ENCODE results near the gene CGB1. TPM values are rescaled to one million over a fixed set of nuclear protein-coding genes. Genes with fewer than 3 reads are reported as not detected.
A peak's percentile ranks its signal among the peaks of the same experiment; 100 is the strongest.
"Not testable (repeated sequence)": the region's sequence is repeated elsewhere in the genome, so short reads cannot be mapped to it uniquely, and the experiment has no call there.

CGB1 gene
- total RNA-seq, 4 donors from 2014 or later: not detected

DNA sequence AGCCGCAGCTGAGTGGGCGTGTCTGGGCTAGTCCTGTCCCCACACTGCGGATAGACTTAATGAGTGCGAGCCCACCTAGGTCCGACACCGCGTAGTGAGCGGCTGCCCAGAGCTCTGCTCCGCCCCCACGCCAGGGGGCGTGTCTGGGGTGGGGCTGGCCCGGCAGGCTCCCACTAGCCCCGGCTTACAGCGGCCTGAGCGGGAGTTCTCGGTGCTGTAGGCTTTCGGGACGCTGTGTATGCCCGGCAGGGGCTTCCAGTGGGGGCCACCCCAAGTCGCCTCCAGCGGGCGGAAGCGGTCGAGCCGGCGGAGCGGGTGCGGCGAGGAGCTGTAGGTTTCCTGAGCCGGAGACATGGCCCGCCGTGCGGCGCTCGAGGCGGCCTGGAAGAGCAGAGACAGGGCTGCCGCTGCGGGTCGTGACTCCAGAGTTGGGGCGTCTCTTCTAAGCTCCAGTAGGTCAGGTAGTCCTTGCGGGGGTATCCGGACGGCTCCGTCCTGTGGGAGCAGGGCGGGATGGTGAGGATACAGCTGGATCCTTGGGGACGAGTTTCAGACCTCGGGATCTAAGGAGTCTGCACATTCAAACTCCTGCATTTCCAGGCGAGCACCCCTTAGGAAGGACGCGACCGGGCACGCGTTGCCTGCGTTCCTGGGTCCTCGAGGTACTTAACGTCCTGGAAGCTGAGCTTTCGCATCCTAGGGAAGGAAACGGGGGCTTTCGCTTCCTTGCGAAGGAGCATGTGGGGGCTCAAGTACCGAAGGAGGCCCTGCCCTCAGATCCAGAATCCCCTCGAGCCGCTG, 19.6 kb upstream of the CGB1 start:
- Histone ChIP-seq H3K27me3 (peaks cover 0 to 52% of the 10 kb centered on the region in 2 donors), H3K27ac (no peak overlapping the region), H3K4me3 (peak overlapping the region; percentile 35 to 58 (median 51)), H3K36me3 (no peaks in the 10 kb centered on the region), H3K4me1 (peaks cover 0 to 27% (median 14%) of the 10 kb centered on the region in 4 donors), H3K9me3 (no peaks in the 10 kb centered on the region)
- TF ChIP-seq EP300 (IDR thresholded peaks at IDR 0.05): no peak
- TF ChIP-seq, protein P1, sequence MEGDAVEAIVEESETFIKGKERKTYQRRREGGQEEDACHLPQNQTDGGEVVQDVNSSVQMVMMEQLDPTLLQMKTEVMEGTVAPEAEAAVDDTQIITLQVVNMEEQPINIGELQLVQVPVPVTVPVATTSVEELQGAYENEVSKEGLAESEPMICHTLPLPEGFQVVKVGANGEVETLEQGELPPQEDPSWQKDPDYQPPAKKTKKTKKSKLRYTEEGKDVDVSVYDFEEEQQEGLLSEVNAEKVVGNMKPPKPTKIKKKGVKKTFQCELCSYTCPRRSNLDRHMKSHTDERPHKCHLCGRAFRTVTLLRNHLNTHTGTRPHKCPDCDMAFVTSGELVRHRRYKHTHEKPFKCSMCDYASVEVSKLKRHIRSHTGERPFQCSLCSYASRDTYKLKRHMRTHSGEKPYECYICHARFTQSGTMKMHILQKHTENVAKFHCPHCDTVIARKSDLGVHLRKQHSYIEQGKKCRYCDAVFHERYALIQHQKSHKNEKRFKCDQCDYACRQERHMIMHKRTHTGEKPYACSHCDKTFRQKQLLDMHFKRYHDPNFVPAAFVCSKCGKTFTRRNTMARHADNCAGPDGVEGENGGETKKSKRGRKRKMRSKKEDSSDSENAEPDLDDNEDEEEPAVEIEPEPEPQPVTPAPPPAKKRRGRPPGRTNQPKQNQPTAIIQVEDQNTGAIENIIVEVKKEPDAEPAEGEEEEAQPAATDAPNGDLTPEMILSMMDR (IDR thresholded peaks at IDR 0.05): peak in 4 of 5 experiments; percentile 26 to 35 (median 32)
- WGBS, 2 donors: 0 to 1% methylated on average over 18 to 60 of the region's 63 CpGs
- DNase-seq (ENCODE audit: low spot score in 2 of 2): peak; percentile 10 to 25

DNA sequence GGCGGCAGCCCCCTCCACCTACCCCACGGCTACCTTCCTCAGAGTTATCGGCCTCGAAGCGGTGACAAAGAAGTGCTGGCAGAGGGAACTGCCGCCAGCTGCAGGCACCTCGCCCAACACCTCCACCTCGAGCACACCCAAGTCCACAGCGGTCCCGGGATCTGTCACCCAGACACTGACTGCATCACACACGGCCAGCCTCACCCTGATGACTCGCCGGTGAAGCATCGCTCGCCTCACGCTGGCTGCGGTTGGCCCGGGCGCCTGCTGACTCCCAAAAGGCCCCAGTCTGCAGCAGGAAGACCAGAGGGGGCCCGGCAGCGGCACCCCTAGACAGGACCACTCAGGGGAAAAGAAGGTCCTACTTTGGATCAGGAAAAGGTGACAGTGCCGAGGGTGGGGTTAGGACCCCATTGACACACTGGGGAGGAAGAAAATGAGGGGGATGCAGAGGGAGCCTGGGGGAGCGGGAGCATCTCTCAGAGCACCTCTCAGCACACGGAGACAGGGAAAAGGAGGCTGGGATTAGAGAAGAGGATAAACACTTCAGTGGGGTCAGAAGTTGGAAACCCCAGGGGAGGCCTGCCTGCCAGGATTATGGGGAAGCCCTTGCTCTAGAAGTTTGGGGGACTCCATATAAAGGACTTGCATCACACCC, 13.8 kb upstream of the CGB1 start:
- not testable (repeated sequence) for H3K4me1 ChIP-seq; H3K9me3 ChIP-seq; H3K27me3 ChIP-seq; H3K27ac ChIP-seq; DNase-seq (ENCODE audit: low spot score in 2 of 2); H3K4me3 ChIP-seq; H3K36me3 ChIP-seq
- WGBS, 2 donors: 74 to 81% methylated on average over 11 to 22 of the region's 24 CpGs

DNA sequence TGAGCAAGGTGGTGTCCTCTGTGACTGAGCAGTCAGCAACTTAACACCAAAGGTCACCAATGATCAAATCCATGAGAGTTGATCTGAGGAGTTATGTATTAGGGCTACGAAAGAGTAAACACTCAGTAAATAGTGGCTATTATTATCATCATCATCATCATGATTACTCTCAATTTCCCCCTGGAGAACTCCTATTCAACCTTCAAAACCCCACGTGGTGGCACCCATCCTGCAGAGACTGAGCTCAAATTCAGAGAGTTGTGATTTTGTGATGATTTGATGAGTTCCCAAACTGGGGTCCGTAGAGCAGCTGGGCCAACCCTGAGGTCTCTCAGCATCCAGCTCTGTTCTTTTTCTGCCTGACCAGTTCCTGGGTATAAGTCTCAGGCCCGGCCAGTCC, 13.1 kb upstream of the CGB1 start:
- H3K27ac ChIP-seq; H3K27me3 ChIP-seq; H3K9me3 ChIP-seq; DNase-seq (ENCODE audit: low spot score in 2 of 2); H3K4me1 ChIP-seq; H3K4me3 ChIP-seq; H3K36me3 ChIP-seq: not testable (repeated sequence)
- WGBS, 2 donors: 76 to 92% methylated on average over 3 of the region's 4 CpGs

DNA sequence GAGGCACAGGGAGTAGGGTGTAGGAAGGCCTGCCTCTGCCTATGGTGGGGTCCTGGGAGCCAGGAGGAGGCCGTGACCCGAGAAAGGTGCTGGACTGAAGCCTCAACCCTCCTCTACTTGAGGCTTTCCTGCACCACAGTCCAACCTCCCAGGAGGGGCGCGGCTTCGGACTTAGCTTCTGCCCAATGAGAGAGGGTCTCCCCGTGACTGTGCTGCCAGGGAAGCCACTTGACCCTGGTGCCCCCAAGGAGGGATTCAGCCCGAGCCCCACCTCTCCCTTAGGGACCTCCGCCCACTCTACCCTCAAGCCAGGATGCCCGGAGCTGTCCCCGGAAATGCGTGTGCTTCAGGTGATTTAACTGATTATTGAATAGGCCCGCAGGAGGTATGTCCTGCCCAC, 12.3 kb upstream of the CGB1 start, which contains the start of gene CGB8:
Gene CGB8 (minus strand): TSS at position 101 of the 400 bp plus-strand sequence. CDS start 372 bp downstream, outside the sequence.
- H3K9me3 ChIP-seq; H3K4me1 ChIP-seq; H3K4me3 ChIP-seq; H3K36me3 ChIP-seq; H3K27ac ChIP-seq; DNase-seq (ENCODE audit: low spot score in 2 of 2); H3K27me3 ChIP-seq: not testable (repeated sequence)
- WGBS, 2 donors: 52 to 56% methylated on average over 6 to 9 of the region's 12 CpGs

DNA sequence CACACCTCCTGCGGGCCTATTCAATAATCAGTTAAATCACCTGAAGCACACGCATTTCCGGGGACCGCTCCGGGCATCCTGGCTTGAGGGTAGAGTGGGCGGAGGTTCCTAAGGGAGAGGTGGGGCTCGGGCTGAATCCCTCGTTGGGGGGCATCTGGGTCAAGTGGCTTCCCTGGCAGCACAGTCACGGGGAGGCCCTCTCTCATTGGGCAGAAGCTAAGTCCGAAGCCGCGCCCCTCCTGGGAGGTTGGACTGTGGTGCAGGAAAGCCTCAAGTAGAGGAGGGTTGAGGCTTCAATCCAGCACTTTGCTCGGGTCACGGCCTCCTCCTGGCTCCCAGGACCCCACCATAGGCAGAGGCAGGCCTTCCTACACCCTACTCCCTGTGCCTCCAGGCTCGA, 6.9 kb upstream of the CGB1 start, which contains the start of gene CGB5:
Gene CGB5 (plus strand): TSS at position 301 of the 400 bp plus-strand sequence. CDS start 362 bp downstream, outside the sequence.
- not testable (repeated sequence) for H3K4me3 ChIP-seq; H3K36me3 ChIP-seq; H3K4me1 ChIP-seq; DNase-seq (ENCODE audit: low spot score in 2 of 2); H3K27ac ChIP-seq; H3K9me3 ChIP-seq; H3K27me3 ChIP-seq
- 62 to 65% methylated on average over 14 to 15 of the region's 15 CpGs for WGBS, 2 donors

DNA sequence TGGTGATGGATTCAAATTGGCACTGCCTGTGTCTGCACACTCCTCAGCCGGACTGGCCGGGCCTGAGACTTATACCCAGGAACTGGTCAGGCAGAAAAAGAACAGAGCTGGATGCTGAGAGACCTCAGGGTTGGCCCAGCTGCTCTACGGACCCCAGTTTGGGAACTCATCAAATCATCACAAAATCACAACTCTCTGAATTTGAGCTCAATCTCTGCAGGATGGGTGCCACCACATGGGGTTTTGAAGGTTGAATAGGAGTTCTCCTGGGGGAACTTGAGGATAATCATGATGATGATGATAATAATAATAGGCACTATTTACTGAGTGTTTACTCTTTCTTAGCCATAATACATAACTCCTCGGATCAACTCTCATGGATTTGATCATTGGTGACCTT, 6.0 kb upstream of the CGB1 start:
- not testable (repeated sequence) for H3K27ac ChIP-seq; H3K4me1 ChIP-seq; DNase-seq (ENCODE audit: low spot score in 2 of 2); H3K27me3 ChIP-seq; H3K36me3 ChIP-seq; H3K9me3 ChIP-seq; H3K4me3 ChIP-seq
- 77 to 89% methylated on average over 2 to 4 of the region's 4 CpGs for WGBS, 2 donors

DNA sequence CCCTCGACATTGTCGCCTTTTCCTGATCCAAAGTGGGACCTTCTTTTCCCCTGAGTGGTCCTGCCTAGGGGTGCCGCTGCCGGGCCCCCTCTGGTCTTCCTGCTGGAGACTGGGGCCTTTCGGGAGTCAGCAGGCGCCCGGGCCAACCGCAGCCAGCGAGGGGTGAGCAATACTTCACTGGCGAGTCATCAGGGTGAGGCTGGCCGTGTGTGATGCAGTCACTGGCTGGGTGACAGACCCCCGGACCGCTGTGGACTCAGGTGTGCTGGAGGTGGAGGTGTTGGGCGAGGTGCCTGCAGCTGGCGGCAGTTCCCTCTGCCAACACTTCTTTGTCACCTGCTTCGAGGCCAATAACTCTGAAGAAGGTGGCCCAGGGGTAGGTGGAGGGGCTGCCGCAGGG, 5.5 kb upstream of the CGB1 start:
- no peak for DNase-seq (ENCODE audit: low spot score in 2 of 2)
- WGBS, 2 donors: 74 to 85% methylated on average over 17 of the region's 17 CpGs
- Histone ChIP-seq H3K27ac (no peak overlapping the region), H3K4me3 (no peak overlapping the region), H3K27me3 (no peaks in the 10 kb centered on the region), H3K36me3 (no peaks in the 10 kb centered on the region), H3K4me1 (no peaks in the 10 kb centered on the region), H3K9me3 (no peaks in the 10 kb centered on the region)
- TF ChIP-seq, protein P1 (IDR thresholded peaks at IDR 0.05): no peak
- TF ChIP-seq EP300 (IDR thresholded peaks at IDR 0.05) (no peak), POLR2A (IDR thresholded peaks at IDR 0.05) (no peak)

DNA sequence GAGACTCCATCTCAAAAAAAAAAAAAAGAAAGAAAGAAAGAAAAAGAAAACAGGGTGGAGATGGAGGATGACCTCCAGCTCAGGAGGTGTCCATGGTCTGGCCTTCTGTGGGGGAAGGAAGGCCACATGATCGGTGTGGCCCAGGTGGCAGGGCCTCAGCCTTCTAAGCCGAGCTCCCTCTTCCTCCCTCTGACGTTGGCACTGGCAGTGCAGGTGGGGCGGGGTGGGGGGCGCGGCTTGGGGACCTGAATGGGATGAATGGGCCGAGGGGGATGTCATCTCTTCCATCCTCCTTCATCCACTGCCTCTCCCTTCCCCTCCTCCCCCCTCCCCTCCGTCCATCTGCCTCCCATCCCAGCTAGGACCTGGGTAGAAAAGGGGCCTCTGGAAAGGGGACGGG, 3.0 kb upstream of the CGB1 start:
- not testable (repeated sequence) for H3K4me3 ChIP-seq; H3K36me3 ChIP-seq; DNase-seq (ENCODE audit: low spot score in 2 of 2); H3K27ac ChIP-seq; H3K4me1 ChIP-seq; H3K9me3 ChIP-seq; H3K27me3 ChIP-seq
- 54 to 59% methylated on average over 9 of the region's 9 CpGs for WGBS, 2 donors

DNA sequence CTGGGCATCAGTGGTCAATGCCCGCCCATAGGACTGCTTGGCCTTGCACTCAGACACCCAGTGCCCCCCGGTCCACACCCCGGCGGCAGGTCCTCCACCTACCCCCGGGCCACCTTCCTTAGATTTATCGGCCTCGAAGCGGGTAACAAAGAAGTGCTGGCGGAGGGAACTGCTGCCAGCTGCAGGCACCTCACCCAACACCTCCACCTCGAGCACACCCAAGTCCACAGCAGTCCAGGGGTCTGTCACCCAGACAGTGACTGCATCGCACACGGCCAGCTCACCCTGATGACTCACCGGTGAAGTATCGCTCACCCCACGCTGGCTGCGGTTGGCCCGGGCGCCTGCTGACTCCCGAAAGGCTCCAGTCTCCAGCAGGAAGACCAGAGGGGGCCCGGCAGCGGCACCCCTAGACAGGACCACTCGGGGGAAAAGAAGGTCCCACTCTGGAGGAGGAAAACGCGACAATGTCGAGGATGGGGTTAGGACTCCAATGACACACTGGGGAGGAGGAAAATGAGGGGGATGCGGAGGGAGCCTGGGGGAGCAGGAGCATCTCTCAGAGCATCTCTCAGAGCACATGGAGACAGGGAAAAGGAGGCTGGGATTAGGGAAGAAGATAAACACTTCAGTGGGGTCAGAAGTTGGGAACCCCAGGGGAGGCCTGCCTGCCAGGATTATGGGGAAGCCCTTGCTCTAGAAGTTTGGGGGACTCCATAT, 2.0 kb upstream of the CGB1 start:
- not testable (repeated sequence) for H3K27me3 ChIP-seq; DNase-seq (ENCODE audit: low spot score in 2 of 2)
- 82 to 83% methylated on average over 17 to 26 of the region's 26 CpGs for WGBS, 2 donors

DNA sequence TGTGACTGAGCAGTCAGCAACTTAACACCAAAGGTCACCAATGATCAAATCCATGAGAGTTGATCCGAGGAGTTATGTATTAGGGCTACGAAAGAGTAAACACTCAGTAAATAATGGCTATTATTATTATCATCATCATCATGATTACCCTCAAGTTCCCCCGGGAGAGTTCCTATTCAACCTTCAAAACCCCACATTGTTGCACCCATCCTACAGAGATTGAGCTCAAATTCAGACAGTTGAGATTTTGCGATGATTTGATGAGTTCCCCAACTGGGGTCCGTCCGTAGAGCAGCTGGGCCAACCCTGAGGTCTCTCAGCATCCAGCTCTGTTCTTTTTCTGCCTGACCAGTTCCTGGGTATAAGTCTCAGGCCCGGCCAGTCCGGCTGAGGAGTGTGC, 1.4 kb upstream of the CGB1 start:
- WGBS, 2 donors: 83 to 89% methylated on average over 8 of the region's 8 CpGs
- DNase-seq (ENCODE audit: low spot score in 2 of 2); H3K9me3 ChIP-seq: not testable (repeated sequence)

More for the DNA sequence above, 2.0 kb upstream of the CGB1 start:
- not testable (repeated sequence) for H3K27ac ChIP-seq, H3K4me3 ChIP-seq, H3K4me1 ChIP-seq, H3K36me3 ChIP-seq, H3K9me3 ChIP-seq

More for the DNA sequence above, 1.4 kb upstream of the CGB1 start:
- not testable (repeated sequence) for H3K27me3 ChIP-seq, H3K4me1 ChIP-seq, H3K36me3 ChIP-seq, H3K4me3 ChIP-seq, H3K27ac ChIP-seq

Measured in tibial nerve (tissue), 4 donors.